Measurements from ENCODE around the gene ITPRIP.

The ITPRIP gene

DNA sequence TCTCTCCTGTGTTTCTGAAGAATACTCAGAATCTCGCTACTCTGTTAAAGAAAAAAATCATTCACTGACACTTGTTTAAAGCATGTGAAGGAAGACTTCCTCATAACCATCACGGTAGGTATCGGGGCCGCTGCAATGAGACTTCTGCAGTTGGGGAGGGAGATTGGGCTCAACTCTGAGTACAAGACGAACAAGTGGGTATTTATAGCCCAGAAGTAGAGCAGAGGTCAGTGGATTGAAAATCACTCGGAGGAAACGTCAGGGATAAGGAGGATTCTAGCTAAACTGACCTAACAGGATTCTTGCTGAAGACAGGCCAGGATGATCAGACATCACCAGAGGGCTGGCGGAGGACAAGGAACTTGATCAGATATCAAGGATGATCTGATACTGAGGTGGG, 33.3 kb downstream of the ITPRIP start:
- DNase-seq = no peak

DNA sequence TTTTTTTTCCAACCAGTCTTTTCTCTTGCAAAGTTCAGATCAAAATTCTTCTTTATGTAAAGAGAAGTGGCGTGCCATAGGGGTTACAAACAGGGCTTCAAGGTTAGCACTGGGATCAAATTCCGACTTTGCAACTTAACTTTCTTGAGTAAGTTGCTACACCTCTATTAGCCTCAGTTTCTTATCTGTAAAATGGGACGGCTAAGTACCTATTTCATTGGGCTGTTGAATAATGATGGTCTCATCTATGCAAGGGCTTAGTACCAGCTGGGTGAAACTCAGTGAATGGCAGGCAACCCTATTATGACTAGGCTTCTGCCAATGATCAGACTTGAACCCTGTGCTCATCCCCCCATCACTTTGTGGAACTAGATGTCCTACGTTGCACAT, 33.9 kb downstream of the ITPRIP start:
- DNase-seq = no peak

DNA sequence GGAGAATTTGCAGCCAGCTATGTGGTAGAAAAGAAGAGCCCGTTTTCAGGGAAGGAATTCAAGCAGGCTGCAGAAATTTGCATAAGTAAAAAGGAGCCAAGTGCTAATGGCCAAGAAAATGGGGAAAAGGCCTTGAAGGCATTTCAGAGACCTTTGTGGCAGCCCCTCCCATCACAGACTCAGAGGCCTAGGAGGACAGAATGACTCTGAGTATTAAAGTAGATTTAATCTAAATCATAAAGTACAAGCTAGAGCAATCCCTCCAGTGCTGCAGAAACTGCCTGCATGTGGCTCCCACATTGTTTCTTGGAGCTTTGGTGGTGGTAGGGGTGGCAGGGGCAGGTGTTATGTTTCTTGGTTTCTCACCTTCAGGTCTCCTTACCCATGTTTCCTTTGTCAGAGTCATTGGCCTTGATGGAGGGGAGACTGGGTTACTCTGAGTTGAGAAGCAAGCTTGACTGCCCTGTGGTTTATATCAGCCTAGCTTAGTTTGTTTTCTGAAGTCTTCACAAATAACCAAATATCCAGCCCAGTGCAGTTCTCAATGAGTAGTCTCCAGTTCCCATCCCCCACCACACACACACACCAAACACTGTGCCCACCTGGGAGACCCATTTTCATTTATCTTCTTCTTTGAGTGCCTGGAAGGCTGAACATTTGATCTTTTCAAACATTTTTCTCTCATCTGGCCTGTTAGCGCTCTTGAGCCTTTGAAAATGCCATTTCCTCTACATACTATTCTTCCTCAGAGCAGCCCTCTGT, 34.5 kb downstream of the ITPRIP start:
- no peak for DNase-seq

DNA sequence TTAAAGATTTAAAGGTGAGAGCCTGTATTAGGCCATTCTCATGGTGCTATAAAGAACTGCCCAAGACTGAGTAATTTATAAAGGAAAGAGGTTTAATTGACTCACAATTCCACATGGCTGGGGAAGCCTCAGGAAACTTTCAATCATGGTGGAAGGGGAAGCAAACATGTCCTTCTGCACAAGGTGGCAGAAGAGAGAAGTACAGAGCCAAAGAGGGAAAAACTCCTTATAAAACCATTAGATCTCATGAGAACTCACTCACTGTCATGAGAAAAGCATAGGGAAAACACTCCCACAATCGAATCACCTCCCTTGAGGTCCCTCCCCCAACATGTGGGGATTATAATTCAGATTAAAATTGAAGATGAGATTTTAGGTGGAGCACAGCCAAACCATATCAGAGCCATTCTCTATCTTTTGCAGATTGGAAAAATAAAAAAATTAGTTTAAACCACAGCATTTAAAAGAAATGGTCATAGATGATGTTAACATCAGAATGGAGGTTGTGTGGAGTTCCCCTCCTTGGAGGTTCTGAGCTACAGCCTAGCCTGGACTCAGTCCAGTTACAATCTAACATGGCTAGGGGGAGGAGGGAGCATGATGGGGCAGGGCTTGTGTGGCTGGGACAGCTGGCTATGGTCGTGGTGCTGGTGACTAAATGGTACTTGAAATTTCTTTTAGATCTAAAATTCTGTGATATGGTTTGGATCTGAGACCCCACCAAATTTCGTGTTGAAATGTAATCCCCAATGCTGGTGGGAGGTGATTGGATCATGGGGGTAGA, 36.2 kb downstream of the ITPRIP start:
- no peak for DNase-seq

GRCh38 chr10:104300736-104301292, 37.5 kb downstream of the ITPRIP start:
- peak; percentile 73 for DNase-seq

GRCh38 chr10:104300002-104300735, 38.1 kb downstream of the ITPRIP start:
- DNase-seq = no peak

DNA sequence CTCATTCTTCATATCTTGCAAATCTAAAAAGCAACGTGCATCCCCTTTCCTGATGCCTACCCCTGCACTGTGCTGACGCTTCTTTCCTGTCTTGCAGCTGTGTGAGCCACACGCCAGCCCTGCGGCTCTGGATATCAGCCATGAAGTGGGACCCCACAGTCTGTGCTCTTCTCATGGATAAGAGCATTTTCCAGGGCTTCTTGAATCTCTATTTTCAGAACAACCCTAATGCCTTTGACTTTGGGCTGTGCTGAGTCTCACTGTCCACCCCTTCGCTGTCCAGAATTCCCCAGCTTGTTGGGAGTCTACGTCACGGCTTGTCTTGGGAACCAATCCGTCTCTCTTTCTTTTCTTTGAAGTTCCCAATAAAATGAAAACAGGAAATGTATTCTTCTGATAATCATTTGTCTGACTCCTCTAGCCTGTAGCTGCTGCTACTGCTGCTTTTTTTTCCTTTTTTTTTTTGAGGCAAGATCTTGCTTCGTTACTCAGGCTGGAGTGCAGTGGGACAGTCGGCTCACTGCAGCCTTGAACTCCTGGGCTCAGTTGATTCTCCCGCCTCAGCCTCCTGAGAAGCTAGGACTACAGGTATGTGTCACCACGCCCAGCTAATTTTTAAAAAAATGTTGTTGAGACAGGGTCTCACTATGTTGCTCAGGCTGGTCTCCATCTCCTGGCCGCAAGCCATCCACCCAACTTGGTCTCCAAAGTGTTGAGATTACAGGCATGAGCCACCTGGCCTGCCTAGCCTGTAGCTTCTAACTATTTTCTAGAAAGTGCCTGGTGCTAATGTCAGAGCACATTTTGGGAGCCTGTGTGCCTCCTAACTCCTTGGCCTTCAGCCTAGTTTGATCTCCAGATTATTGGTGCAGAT, 39.0 kb downstream of the ITPRIP start:
- no peak for DNase-seq

GRCh38 chr10:104297697-104298660, 40.3 kb downstream of the ITPRIP start:
- peak; percentile 74 for DNase-seq

- no peak for DNase-seq
These were observed 41.4 kb downstream of the ITPRIP start for GRCh38 chr10:104296687-104297436.

DNA sequence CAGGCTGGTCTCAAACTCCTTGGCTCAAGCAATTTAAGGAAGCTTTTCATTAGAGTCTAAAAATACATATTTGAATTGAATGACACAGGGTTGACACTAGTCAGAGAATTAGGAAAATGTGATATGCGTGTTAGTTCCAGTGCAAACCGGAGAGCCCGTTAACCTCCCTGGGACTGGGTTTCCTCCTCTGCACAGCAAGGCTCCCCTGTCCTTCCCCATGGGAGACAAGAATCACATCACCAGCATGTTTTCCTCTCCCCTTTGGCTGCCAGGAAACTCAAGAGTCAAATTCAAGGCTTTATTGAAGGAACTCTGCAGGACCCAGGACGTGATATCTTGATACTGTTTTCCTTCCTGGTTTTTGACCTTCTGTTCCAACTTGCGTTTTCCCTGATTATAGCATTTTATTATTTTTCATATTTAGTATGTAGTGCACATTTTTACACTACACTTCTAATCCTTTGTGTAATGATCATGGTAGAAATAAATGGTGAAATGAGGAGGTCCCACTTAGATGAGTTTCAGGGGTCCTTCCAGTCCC, 44.4 kb downstream of the ITPRIP start:
- DNase-seq = no peak

GRCh38 chr10:104293011-104293410, 45.3 kb downstream of the ITPRIP start:
- DNase-seq = no peak

- DNase-seq = peak; percentile 88
These were observed 46.8 kb downstream of the ITPRIP start for GRCh38 chr10:104291439-104291951.

DNA sequence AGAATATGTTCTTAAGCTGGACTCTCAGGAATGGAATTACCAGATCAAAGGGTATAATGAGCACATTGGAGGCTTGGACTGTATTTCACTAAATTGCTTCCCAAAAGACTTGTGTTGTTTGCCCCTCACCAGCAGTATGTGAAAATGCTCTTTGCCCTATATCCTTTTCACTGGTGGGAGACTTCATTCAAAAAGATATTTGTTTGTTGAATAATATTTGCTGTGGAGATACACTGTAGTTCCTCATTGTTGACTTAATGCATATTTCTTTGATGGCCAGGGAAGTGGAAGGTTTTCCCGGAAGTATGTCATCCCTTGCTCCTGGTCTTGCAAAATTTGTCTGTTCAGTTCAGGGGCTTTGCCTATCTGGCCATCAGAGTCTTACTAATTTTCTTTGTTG, 49.9 kb downstream of the ITPRIP start:
- no peak for DNase-seq

DNA sequence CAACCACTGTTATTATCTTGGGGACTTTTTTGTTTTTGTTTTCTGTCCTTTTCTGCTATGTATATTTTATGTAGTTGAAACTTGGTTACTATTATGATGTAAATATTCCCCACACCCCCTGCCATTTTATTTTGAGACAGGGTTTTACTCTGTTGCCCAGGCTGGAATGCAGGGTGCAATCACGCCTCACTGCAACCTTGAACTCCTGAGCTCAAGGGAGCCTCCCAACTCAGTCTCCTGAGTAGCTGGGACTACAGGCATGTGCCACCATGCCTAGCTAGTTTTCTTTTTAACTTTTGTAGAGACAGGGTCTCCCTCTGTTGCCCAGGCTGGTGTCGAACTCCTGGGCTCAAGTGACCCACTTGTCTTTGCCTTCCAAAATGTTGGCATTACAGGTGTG, 51.3 kb downstream of the ITPRIP start:
- DNase-seq = no peak

DNA sequence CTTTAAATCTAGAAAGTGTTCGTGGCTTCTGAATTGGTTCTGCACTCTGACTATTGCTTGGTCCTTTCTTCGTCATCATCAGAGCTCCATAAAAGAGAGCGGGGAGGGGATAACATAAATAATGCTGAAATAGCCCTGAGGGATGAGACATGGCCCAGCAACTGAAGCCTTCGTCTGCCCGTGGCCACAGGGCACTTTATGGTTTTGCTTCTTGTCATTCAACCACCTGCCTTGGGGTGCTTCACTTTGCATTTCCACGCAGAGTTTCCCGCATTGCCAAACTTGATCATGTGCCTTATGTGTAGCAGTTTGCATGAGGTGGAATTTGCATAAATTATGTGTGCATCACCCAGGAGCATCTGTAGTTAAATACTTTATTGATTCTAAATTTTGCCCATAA, 53.4 kb downstream of the ITPRIP start:
- DNase-seq = no peak

DNA sequence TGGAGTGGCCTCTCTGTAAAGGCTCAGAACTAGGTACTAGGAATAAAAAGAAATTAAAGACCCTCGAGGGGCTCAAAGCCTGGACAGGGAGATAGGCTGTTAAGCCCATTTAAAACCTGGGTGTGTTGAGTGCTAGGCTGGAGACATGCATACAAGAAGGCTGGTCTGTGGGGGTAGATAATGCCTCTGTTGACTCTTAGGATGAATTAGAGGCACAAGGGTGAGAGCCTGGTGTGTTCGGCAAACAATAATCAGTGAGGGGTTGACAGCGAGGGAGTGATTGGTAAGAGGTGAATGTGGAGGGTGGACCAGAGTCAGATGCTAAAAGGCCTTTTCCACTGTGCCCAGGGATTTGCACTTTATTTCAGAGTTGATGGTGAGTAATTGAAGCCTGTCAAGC, 56.6 kb downstream of the ITPRIP start:
- no peak for DNase-seq

DNA sequence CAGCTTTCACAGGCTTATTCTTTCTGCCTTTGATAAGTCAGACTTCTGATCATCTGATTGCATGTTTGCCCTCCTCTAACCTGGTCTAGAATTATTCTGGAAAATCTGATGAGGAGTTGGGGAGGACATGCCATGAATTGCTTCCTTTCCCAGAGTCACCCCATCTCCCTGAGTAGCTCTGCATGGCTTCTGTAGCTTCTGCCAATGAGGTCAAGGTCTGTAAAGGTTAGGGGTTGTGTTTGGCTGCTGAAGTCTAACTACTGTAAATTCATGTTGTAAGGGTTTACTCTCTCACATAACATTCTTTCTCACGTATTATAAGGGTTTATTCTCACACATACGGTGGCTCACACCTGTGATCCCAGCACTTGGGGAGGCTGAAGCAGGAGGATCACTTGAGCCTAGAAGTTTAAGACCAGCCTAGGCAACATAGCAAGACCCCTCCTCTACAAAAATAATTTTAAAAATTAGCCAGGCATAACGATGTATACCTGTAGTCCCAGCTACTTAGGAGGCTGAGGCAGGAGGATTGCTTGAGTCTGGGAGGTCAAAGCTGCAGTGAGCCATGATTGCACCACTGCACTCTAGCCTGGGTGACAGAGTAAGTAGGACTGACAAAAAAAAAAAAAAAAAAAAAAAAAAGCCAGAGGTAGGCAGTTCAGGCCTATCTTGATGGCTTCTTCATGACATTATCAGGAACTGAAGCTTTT, 58.6 kb downstream of the ITPRIP start:
- no peak for DNase-seq

DNA sequence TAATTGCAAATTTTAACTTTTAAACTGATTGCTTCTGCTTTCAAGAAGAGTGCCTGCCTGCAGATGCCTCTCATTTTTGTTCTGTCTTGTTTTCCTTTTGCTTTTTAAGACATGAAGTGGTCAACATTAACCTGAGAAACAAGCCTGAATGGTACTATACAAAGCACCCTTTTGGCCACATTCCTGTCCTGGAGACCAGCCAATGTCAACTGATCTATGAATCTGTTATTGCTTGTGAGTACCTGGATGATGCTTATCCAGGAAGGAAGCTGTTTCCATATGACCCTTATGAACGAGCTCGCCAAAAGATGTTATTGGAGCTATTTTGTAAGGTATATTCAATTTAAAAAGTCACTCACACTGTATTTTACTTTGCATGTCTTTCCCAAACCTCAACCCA, 60.5 kb downstream of the ITPRIP start:
- DNase-seq = no peak

GRCh38 chr10:104276192-104276591, 62.1 kb downstream of the ITPRIP start:
- no peak for DNase-seq

Data from islet precursor cell (in vitro differentiated cells).